Panc1 (cell line): Measurements from ENCODE around the gene ZNRF3. TPM values are rescaled to one million over a fixed set of nuclear protein-coding genes. Genes with fewer than 3 reads are reported as not detected.

Experiments
- ATAC-seq: fragments of 200-7000 bp; cut with Tn5 transposase; 2 replicates; pipeline ENCODE4 v1.9.1; 2020; ENCODE audit warnings: mild to moderate bottlenecking, moderate library complexity
- BruUV-seq: library from RNA; stranded (reverse); fragments of 400-500 nt; replicated peaks from 2 replicates; lab custom pipeline; 2021; lab: Mats Ljungman, UMichigan
- CTCF ChIA-PET: fragments of 300-600 bp; sonication (Branson Sonifier 250); formaldehyde crosslinking; loops from one replicate; lab custom pipeline; 2022; ENCODE audit warnings: antibody characterized with exemption; lab: Charles Lee
- POLR2A ChIA-PET: fragments of 300-600 bp; sonication (Branson Sonifier 250); formaldehyde crosslinking; loops from one replicate; lab custom pipeline; 2022; ENCODE audit warnings: antibody characterized with exemption; lab: Charles Lee
- DNase-seq: peaks from one replicate; pipeline ENCODE4 v3.0.0-alpha.2; 2010; ENCODE audit warnings: low read depth, low spot score
- H3K27ac ChIP-seq: 2 replicates; pipeline ENCODE4 v1.5.1; 2011; ENCODE audit warnings: mild to moderate bottlenecking, low read length, inconsistent platforms
- H3K27me3 ChIP-seq: fragments of 200-500 bp; sonication (Bioruptor generic); 2 replicates; pipeline ENCODE4 v1.6.0; 2014; ENCODE audit warnings: low read length, inconsistent platforms; ENCODE audit not compliant: control insufficient read depth, insufficient read depth
- H3K36me3 ChIP-seq: fragments of 200-500 bp; sonication (Bioruptor generic); 2 replicates; pipeline ENCODE4 v1.5.1; 2014; ENCODE audit warnings: inconsistent platforms, mild to moderate bottlenecking, low read length, moderate library complexity; ENCODE audit not compliant: control insufficient read depth, insufficient read depth
- H3K4me1 ChIP-seq: 2 replicates; pipeline ENCODE4 v1.5.1; 2011; ENCODE audit warnings: inconsistent platforms, mild to moderate bottlenecking, low read length, moderate library complexity; ENCODE audit not compliant: control insufficient read depth, insufficient read depth
- H3K4me3 ChIP-seq, 2 experiments: 2 replicates each; pipeline ENCODE4 v1.5.1; 2011 to 2012; ENCODE audit warnings: low read depth in 2 of 2, low read length in 2 of 2, mild to moderate bottlenecking in 2 of 2, inconsistent platforms in 1 of 2, moderate library complexity in 1 of 2
- H3K9me3 ChIP-seq: fragments of 200-500 bp; sonication (Bioruptor generic); 2 replicates; pipeline ENCODE4 v1.5.1; 2014; ENCODE audit warnings: low read depth, mild to moderate bottlenecking, inconsistent platforms, low read length, moderate library complexity; ENCODE audit not compliant: control insufficient read depth, insufficient read depth
- CTCF ChIP-seq: fragments of 450-650 bp; IDR thresholded peaks from 2 replicates; pipeline ENCODE4 v1.5.1; 2017; ENCODE audit warnings: mild to moderate bottlenecking
- POLR2AphosphoS5 ChIP-seq: IDR thresholded peaks from 2 replicates; pipeline ENCODE4 v1.6.1; 2012; ENCODE audit warnings: mild to moderate bottlenecking, low read depth, low read length, moderate library complexity
- REST ChIP-seq, 2 experiments: IDR thresholded peaks; 2 replicates each; pipeline ENCODE4 v1.6.1; 2011 to 2012; ENCODE audit warnings: low read depth in 2 of 2, control low read depth in 1 of 2, low read length in 1 of 2, mild to moderate bottlenecking in 1 of 2, moderate library complexity in 1 of 2; ENCODE audit not compliant: insufficient read depth in 1 of 2
- SIN3A ChIP-seq: IDR thresholded peaks from 2 replicates; pipeline ENCODE4 v1.6.1; 2012; ENCODE audit warnings: low read depth, mild to moderate bottlenecking, low read length, moderate library complexity, borderline replicate concordance; ENCODE audit not compliant: insufficient read depth
- TCF7L2 ChIP-seq: IDR thresholded peaks from 2 replicates; pipeline ENCODE4 v1.6.1; 2011; ENCODE audit warnings: mild to moderate bottlenecking, low read depth, low read length, inconsistent platforms
- in situ Hi-C: cut with HindIII; loops from 2 replicates; pipeline ENCODE4 v1.10.0; 2016; ENCODE audit warnings: low sequenced_read_pairs, low pct_unique_long_range_greater_than_20kb
- intact Hi-C: fragments of 100-400 bp; cut with micrococcal nuclease; formaldehyde crosslinking; loops from one replicate; pipeline ENCODE4 v1.10.0; 2022; ENCODE audit not compliant: unreplicated experiment
- total RNA-seq: library from RNA; stranded (reverse); gene quantifications from one replicate; pipeline ENCODE4 v1.2.1, GENCODE V29; 2021; ENCODE audit not compliant: unreplicated experiment

The ZNRF3 gene
- total RNA-seq, 1 experiment from 2014 or later, result 7.3 TPM

- intact Hi-C loops, result no loop called here
- no peaks in the 10 kb centered on the region for H3K9me3 ChIP-seq
- in situ Hi-C loops, result no loop called here
- BruUV-seq, result no TSS peak
- POLR2A ChIA-PET, result no interaction called here
- H3K27me3 ChIP-seq, result no peaks in the 10 kb centered on the region
- CTCF ChIA-PET, result no interaction called here
- peaks cover 1% of the 10 kb centered on the region; the same call in 1 of the 2 replicates for H3K4me1 ChIP-seq
- no peaks in the 10 kb centered on the region for H3K36me3 ChIP-seq
- DNase-seq (no peak), ATAC-seq (no peak)
- no peak overlapping the region for H3K27ac ChIP-seq
- H3K4me3 ChIP-seq, result no peak overlapping the region
- TF ChIP-seq TCF7L2, result no peak
- TF ChIP-seq POLR2AphosphoS5, result no peak
- no peak for TF ChIP-seq SIN3A
- no peak for TF ChIP-seq REST (IDR thresholded peaks at IDR 0.05; ENCODE audit: insufficient read depth in 1 of 2, low read depth in 2 of 2, low read length in 1 of 2)
- no peak for TF ChIP-seq CTCF
These were observed 39.3 kb downstream of the ZNRF3 start for GRCh38 chr22:28922540-28923244.

- no peak for DNase-seq
- BruUV-seq, result no TSS peak
- POLR2A ChIA-PET, result no interaction called here
- no peaks in the 10 kb centered on the region for H3K9me3 ChIP-seq
- in situ Hi-C loops (no loop called here), intact Hi-C loops (no loop called here)
- no peak overlapping the region for H3K4me3 ChIP-seq
- no peak overlapping the region for H3K27ac ChIP-seq
- ATAC-seq, result no peak
- no peaks in the 10 kb centered on the region for H3K27me3 ChIP-seq
- H3K36me3 ChIP-seq, result no peaks in the 10 kb centered on the region
- CTCF ChIA-PET, result no interaction called here
- TF ChIP-seq SIN3A (no peak), CTCF (no peak), REST (IDR thresholded peaks at IDR 0.05; ENCODE audit: insufficient read depth in 1 of 2, low read depth in 2 of 2, low read length in 1 of 2) (no peak), TCF7L2 (no peak), POLR2AphosphoS5 (no peak)
- no peaks in the 10 kb centered on the region for H3K4me1 ChIP-seq
These were observed 40.7 kb downstream of the ZNRF3 start for GRCh38 chr22:28923826-28924732.
